T-helper 1 cell treated with Interleukin-12 subunit alpha and Interleukin-12 subunit beta and Interleukin-4 antibody, amounts not matched to agents 30 μg/mL and 1 μg/mL, for 36 hours (primary cell): ENCODE measurements around the gene CIB2.
A peak's percentile ranks its signal among the peaks of the same experiment; 100 is the strongest.

Source experiments
- H3K27ac Mint-ChIP-seq: one replicate; pipeline ENCODE4 v1.8.0; 2021; ENCODE audit warnings: mild to moderate bottlenecking, mixed read lengths
- H3K27me3 Mint-ChIP-seq: one replicate; pipeline ENCODE4 v1.8.0; 2021; ENCODE audit warnings: low read depth, mixed read lengths
- H3K36me3 Mint-ChIP-seq: one replicate; pipeline ENCODE4 v1.8.0; 2021; ENCODE audit warnings: low read depth, mixed read lengths
- H3K4me1 Mint-ChIP-seq: one replicate; pipeline ENCODE4 v1.8.0; 2021; ENCODE audit warnings: low read depth, mixed read lengths
- H3K4me3 Mint-ChIP-seq: one replicate; pipeline ENCODE4 v1.8.0; 2021; ENCODE audit warnings: mild to moderate bottlenecking, moderate library complexity, mixed read lengths
- H3K9me3 Mint-ChIP-seq: one replicate; pipeline ENCODE4 v1.8.0; 2021; ENCODE audit warnings: mixed read lengths

CIB2 gene

DNA sequence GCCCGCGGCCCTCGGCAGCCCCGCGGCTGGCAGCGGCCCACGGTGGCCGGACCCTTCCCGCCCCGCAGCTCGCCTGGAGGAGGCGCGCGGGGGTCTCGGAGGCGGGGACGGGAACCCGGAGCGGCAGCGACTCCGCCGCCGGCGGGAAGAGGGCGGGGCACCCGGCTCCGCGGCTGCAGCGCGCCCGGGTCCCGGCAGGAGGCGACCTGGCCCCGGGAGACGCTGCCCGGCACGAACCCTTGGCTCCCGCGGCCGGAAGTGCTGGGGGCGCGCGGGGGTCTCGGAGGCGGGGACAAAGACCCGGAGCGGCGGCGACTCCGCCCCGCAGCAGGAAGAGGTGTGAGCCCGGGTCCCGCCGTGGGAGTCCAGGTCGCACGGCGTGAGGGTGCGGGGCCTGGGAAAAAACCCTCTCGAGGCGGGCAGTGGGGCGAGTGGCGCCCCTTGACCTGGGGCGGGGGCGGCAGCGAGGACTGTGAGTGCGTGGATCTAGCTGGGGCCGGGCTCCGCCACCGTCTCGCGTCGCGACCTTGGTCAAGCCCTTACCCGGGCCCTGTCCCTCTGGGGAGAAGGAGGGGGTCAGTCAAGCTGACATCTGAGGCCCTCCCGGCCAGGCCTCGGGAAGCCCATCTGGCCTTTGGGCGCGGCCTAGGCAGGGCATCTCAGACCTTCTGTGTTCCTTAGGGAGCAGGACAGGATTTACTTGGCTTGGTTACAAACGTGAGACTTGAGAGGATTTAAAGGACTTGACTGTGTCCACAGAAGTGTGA is at the start of gene CIB2:
Gene CIB2 (minus strand): TSS at position 151 of the 767 bp plus-strand sequence. CDS start 230 bp downstream, outside the sequence.
- peaks cover 3% of the 10 kb centered on the region for H3K36me3 Mint-ChIP-seq
- peak within 1 kb of the TSS; percentile 81 for H3K4me3 Mint-ChIP-seq
- no peaks in the 10 kb centered on the region for H3K9me3 Mint-ChIP-seq
- no peaks in the 10 kb centered on the region for H3K27me3 Mint-ChIP-seq
- H3K4me1 Mint-ChIP-seq = peaks cover 23% of the 10 kb centered on the region
- H3K27ac Mint-ChIP-seq = peak within 1 kb of the TSS; percentile 76

DNA sequence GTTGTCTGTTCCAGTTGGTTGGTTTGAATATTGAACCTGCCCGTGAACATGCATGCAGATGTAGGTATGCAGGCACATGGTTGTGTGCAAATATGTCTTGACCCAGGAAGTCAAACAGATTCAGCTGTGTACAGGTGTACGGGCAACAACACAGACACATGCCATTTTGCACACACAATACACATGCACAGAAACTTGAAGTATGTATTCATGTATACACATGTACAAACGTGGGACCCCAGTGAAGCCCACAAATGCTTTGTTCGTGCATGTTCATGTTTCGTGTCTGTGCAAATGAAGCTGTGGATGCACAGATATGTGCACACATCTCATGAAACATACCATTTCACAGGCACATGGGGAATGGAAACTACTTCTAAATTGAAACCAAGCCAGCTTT is 48.7 kb upstream of the CIB2 start:
- H3K4me3 Mint-ChIP-seq = no peak overlapping the region
- no peak overlapping the region for H3K27ac Mint-ChIP-seq
- peaks cover 3% of the 10 kb centered on the region for H3K27me3 Mint-ChIP-seq
- H3K36me3 Mint-ChIP-seq = no peaks in the 10 kb centered on the region
- H3K9me3 Mint-ChIP-seq = no peaks in the 10 kb centered on the region
- peaks cover 8% of the 10 kb centered on the region for H3K4me1 Mint-ChIP-seq

GRCh38 chr15:78179286-78179840 is 48.1 kb upstream of the CIB2 start:
- Mint-ChIP-seq H3K4me3 (no peak overlapping the region), H3K9me3 (no peaks in the 10 kb centered on the region), H3K36me3 (peaks cover 3% of the 10 kb centered on the region), H3K27me3 (no peaks in the 10 kb centered on the region), H3K27ac (no peak overlapping the region), H3K4me1 (peaks cover 11% of the 10 kb centered on the region)

- H3K27me3 Mint-ChIP-seq = no peaks in the 10 kb centered on the region
- H3K27ac Mint-ChIP-seq = no peak overlapping the region
- peaks cover 7% of the 10 kb centered on the region for H3K36me3 Mint-ChIP-seq
- H3K9me3 Mint-ChIP-seq = no peaks in the 10 kb centered on the region
- H3K4me3 Mint-ChIP-seq = no peak overlapping the region
- H3K4me1 Mint-ChIP-seq = peaks cover 20% of the 10 kb centered on the region
Observed at GRCh38 chr15:78178064-78178463, 46.8 kb upstream of the CIB2 start.

- Mint-ChIP-seq H3K36me3 (peaks cover 11% of the 10 kb centered on the region), H3K27ac (no peak overlapping the region), H3K27me3 (no peaks in the 10 kb centered on the region), H3K9me3 (no peaks in the 10 kb centered on the region), H3K4me1 (peaks cover 24% of the 10 kb centered on the region), H3K4me3 (no peak overlapping the region)
Observed at GRCh38 chr15:78177447-78177873, 46.2 kb upstream of the CIB2 start.

GRCh38 chr15:78175330-78175729 is 44.1 kb upstream of the CIB2 start:
- H3K36me3 Mint-ChIP-seq = peaks cover 29% of the 10 kb centered on the region
- H3K9me3 Mint-ChIP-seq = no peaks in the 10 kb centered on the region
- no peak overlapping the region for H3K27ac Mint-ChIP-seq
- H3K4me3 Mint-ChIP-seq = no peak overlapping the region
- H3K4me1 Mint-ChIP-seq = peaks cover 31% of the 10 kb centered on the region
- H3K27me3 Mint-ChIP-seq = no peaks in the 10 kb centered on the region

- Mint-ChIP-seq H3K4me3 (peak overlapping the region; percentile 53), H3K4me1 (peaks cover 37% of the 10 kb centered on the region), H3K9me3 (no peaks in the 10 kb centered on the region), H3K36me3 (peaks cover 37% of the 10 kb centered on the region), H3K27ac (no peak overlapping the region), H3K27me3 (no peaks in the 10 kb centered on the region)
Observed at GRCh38 chr15:78174401-78174800, 43.2 kb upstream of the CIB2 start.

GRCh38 chr15:78171864-78172472 is 40.7 kb upstream of the CIB2 start:
- no peaks in the 10 kb centered on the region for H3K27me3 Mint-ChIP-seq
- no peak overlapping the region for H3K27ac Mint-ChIP-seq
- H3K9me3 Mint-ChIP-seq = no peaks in the 10 kb centered on the region
- H3K4me3 Mint-ChIP-seq = no peak overlapping the region
- H3K36me3 Mint-ChIP-seq = peaks cover 54% of the 10 kb centered on the region
- H3K4me1 Mint-ChIP-seq = peaks cover 53% of the 10 kb centered on the region

- peaks cover 59% of the 10 kb centered on the region for H3K4me1 Mint-ChIP-seq
- peak overlapping the region; percentile 52 for H3K27ac Mint-ChIP-seq
Observed at GRCh38 chr15:78170848-78171773, 39.9 kb upstream of the CIB2 start.

GRCh38 chr15:78168608-78169007 is 37.4 kb upstream of the CIB2 start:
- H3K27ac Mint-ChIP-seq = peak overlapping the region; percentile 31
- H3K36me3 Mint-ChIP-seq = peaks cover 74% of the 10 kb centered on the region

More at GRCh38 chr15:78170848-78171773, 39.9 kb upstream of the CIB2 start:
- H3K9me3 Mint-ChIP-seq = no peaks in the 10 kb centered on the region
- peaks cover 62% of the 10 kb centered on the region for H3K36me3 Mint-ChIP-seq
- H3K27me3 Mint-ChIP-seq = no peaks in the 10 kb centered on the region
- no peak overlapping the region for H3K4me3 Mint-ChIP-seq

GRCh38 chr15:78167227-78167888 is 36.1 kb upstream of the CIB2 start:
- Mint-ChIP-seq H3K4me3 (peak overlapping the region; percentile 8), H3K27ac (peak overlapping the region; percentile 90), H3K9me3 (no peaks in the 10 kb centered on the region), H3K4me1 (peaks cover 38% of the 10 kb centered on the region), H3K36me3 (peaks cover 75% of the 10 kb centered on the region), H3K27me3 (no peaks in the 10 kb centered on the region)

More at GRCh38 chr15:78168608-78169007, 37.4 kb upstream of the CIB2 start:
- Mint-ChIP-seq H3K4me1 (peaks cover 48% of the 10 kb centered on the region), H3K4me3 (no peak overlapping the region), H3K9me3 (no peaks in the 10 kb centered on the region), H3K27me3 (no peaks in the 10 kb centered on the region)

DNA sequence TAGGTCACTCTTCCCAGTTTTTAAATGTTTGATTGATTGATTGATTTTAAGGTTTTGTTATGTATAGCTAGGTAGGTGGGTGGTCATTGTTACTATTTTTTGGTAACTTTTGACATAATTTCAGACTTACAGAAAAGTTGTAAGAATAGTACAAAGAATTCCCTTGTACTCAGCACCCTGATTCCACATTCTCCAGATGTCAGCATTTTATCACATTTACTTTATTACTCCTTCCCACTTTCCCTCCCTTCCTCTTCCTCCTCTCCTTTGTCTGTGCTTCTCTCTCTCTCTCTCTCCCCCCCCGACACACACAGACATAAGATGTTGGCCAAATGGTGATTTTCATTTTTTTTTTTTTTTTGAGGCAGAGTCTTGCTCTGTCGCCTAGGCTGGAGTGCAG is 32.8 kb upstream of the CIB2 start:
- Mint-ChIP-seq H3K27me3 (no peaks in the 10 kb centered on the region), H3K36me3 (peaks cover 57% of the 10 kb centered on the region), H3K4me3 (no peak overlapping the region), H3K9me3 (no peaks in the 10 kb centered on the region), H3K27ac (peak overlapping the region; percentile 68), H3K4me1 (peaks cover 29% of the 10 kb centered on the region)

GRCh38 chr15:78162038-78162437 is 30.8 kb upstream of the CIB2 start:
- Mint-ChIP-seq H3K9me3 (no peaks in the 10 kb centered on the region), H3K27me3 (no peaks in the 10 kb centered on the region), H3K36me3 (peaks cover 45% of the 10 kb centered on the region), H3K4me3 (no peak overlapping the region), H3K4me1 (peaks cover 14% of the 10 kb centered on the region), H3K27ac (peak overlapping the region; percentile 71)

DNA sequence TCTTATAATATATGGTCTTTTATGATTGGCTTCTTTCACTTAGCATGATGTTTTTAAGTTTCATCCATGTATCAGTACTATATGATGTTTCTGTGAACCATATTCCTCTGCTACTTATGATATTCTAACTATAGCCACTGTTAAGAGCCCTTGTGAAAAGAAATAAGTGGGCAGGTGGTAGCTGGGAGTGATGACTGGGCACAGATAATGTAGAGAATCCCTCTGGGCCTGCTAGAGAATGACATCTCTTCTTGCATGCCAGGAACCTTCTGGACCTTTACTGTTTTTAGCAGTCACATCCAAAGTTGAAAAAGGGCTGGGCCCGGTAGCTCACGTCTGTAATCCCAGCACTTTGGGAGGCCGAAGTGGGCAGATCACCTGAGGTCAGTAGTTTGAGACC is 28.1 kb upstream of the CIB2 start:
- Mint-ChIP-seq H3K27ac (no peak overlapping the region), H3K9me3 (no peaks in the 10 kb centered on the region), H3K27me3 (no peaks in the 10 kb centered on the region), H3K36me3 (peaks cover 31% of the 10 kb centered on the region), H3K4me3 (no peak overlapping the region), H3K4me1 (peaks cover 8% of the 10 kb centered on the region)
